BJ (cell line): ENCODE measurements around the gene MYH9. TPM values are rescaled to one million over a fixed set of nuclear protein-coding genes. Genes with fewer than 3 reads are reported as not detected.

ENCODE experiments used
- CTCF ChIA-PET: fragments of 350-600 bp; formaldehyde crosslinking; extraction: SDS; loops from one replicate; lab custom pipeline; 2021; ENCODE audit warnings: antibody characterized with exemption, inconsistent platforms; lab: Yijun Ruan, JAX
- POLR2A ChIA-PET: fragments of 300-600 bp; sonication (Branson Sonifier 250); formaldehyde crosslinking; extraction: SDS; loops from one replicate; lab custom pipeline; 2021; ENCODE audit warnings: antibody characterized with exemption; lab: Charles Lee
- DNase-seq: peaks from one replicate; pipeline ENCODE4 v3.0.0-alpha.2; 2011; ENCODE audit warnings: low read depth
- H3K27me3 ChIP-seq: 2 replicates; pipeline ENCODE4 v1.6.0; 2011; ENCODE audit warnings: low read length; ENCODE audit not compliant: control insufficient read depth, insufficient read depth
- H3K36me3 ChIP-seq: 2 replicates; pipeline ENCODE4 v1.5.1; 2011; ENCODE audit warnings: low read length; ENCODE audit not compliant: control insufficient read depth, insufficient read depth
- H3K4me3 ChIP-seq: 2 replicates; pipeline ENCODE4 v1.5.1; 2011; ENCODE audit warnings: low read depth, mild to moderate bottlenecking, control low read depth, low read length
- CTCF ChIP-seq: IDR thresholded peaks from 2 replicates; pipeline ENCODE4 v1.5.1; 2011; ENCODE audit warnings: low read depth, mild to moderate bottlenecking, control low read depth, inconsistent platforms, low read length, moderate library complexity; ENCODE audit not compliant: insufficient read depth
- polyA plus RNA-seq: library from polyadenylated mRNA; depleted of rRNA; stranded (reverse); fragments of >200 nt; gene quantifications from 2 replicates; pipeline ENCODE4 v1.2.3, GENCODE V29; 2011

The MYH9 gene
- polyA plus RNA-seq, 1 experiment, result 340 TPM

GRCh38 chr22:36297568-36297967, 90.2 kb downstream of the MYH9 start:
- H3K4me3 ChIP-seq, result no peak overlapping the region
- ChIA-PET POLR2A (no interaction called here), CTCF (interaction anchor here (1.0 to 3.5 kb wide), 6 partner anchors 9 to 173 kb away, joined by 3 to 22 read pairs (median 3); no protein-coding TSS in a partner anchor)
- peaks cover 86% of the 10 kb centered on the region for H3K36me3 ChIP-seq
- H3K27me3 ChIP-seq, result no peaks in the 10 kb centered on the region
- TF ChIP-seq CTCF, result no peak
- no peak for DNase-seq

DNA sequence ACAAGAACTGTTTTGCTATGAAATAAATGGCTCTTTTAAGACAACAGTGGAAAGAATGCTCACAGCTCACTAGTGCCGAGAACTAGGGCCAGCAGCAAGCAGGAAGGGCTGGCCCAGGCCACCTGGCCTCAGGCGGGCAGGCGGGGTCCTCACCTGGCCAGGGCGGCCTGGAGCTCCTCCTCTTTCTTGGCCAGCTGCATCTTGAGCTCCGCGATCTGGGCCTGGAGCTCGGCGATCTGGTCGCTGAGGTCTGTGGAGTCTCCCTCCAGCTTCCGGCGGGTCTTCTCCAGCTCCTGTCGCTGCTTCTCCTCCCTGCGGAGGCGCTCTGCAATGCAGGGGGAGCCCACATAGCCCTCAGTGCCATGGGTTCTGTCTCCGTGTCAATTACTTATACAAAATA, 91.1 kb downstream of the MYH9 start:
- POLR2A ChIA-PET, result no interaction called here
- H3K36me3 ChIP-seq, result peaks cover 90% of the 10 kb centered on the region
- no peak overlapping the region for H3K4me3 ChIP-seq
- DNase-seq, result no peak
- CTCF ChIA-PET, result interaction anchor here (0.6 to 3.5 kb wide), 7 partner anchors 8 to 174 kb away, joined by 3 to 22 read pairs (median 3); no protein-coding TSS in a partner anchor
- no peaks in the 10 kb centered on the region for H3K27me3 ChIP-seq
- no peak for TF ChIP-seq CTCF

- ChIA-PET POLR2A (no interaction called here), CTCF (interaction anchor here (1.1 to 3.8 kb wide), 3 partner anchors 9 to 100 kb away, joined by 3 to 22 read pairs (median 16); no protein-coding TSS in a partner anchor)
- H3K4me3 ChIP-seq, result no peak overlapping the region
- peaks cover 79% of the 10 kb centered on the region for H3K36me3 ChIP-seq
- no peaks in the 10 kb centered on the region for H3K27me3 ChIP-seq
- no peak for DNase-seq
- no peak for TF ChIP-seq CTCF
Observed at GRCh38 chr22:36295247-36295646, 92.5 kb downstream of the MYH9 start.

- POLR2A ChIA-PET, result no interaction called here
- CTCF ChIA-PET, result interaction anchor here (1.1 to 3.8 kb wide), 4 partner anchors 9 to 192 kb away, joined by 3 to 22 read pairs (median 10); no protein-coding TSS in a partner anchor
- Histone ChIP-seq H3K36me3 (peaks cover 75% of the 10 kb centered on the region), H3K4me3 (no peak overlapping the region), H3K27me3 (no peaks in the 10 kb centered on the region)
- no peak for TF ChIP-seq CTCF
- DNase-seq, result no peak
Observed at GRCh38 chr22:36294801-36295200, 93.0 kb downstream of the MYH9 start.

DNA sequence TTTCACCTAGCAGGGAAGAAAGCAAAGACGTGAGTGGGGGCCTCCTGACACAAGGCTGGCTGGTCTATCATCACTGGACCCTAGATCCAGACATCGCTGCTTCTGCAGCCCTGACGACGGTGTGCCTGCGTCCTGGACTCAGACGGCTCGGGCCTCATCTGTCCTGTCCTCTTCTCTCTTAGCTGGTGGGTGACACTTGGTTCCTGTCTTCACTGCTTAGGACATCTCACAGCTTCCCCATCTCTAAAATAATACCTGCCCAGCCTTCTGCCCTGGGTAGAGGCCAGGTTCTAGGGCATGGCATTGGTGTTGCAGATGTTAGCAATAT, 93.5 kb downstream of the MYH9 start:
- no peak overlapping the region for H3K4me3 ChIP-seq
- ChIA-PET POLR2A (no interaction called here), CTCF (interaction anchor here (0.6 to 3.8 kb wide), 5 partner anchors 8 to 192 kb away, joined by 3 to 22 read pairs (median 9); no protein-coding TSS in a partner anchor)
- no peaks in the 10 kb centered on the region for H3K27me3 ChIP-seq
- TF ChIP-seq CTCF, result no peak
- no peak for DNase-seq
- H3K36me3 ChIP-seq, result peaks cover 75% of the 10 kb centered on the region
